ENCODE results near the gene COL6A1. TPM values are rescaled to one million over a fixed set of nuclear protein-coding genes. Genes with fewer than 3 reads are reported as not detected.

Gene COL6A1
- total RNA-seq, 1 experiment from 2014 or later = 87.5 TPM

DNA sequence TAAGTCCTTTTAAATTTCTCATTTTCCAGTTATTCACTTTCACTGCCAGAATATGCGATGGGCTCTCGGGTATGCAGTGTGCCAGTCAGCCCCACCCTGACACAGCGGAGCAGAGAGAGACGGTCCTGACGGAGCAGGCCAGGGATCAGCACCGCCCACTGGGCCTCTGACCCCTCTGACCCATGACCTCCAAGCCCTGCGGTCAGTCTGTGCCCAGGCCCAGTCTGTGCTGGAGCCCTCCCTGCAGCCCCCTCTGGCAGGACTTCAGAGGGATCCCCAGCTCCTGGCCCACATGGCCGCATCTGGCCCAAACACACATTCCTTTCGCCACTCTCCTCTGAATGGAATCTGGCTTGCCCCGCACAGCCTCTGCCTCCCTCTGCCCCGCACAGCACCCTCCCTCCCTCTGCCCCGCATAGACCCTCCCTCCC is 72.9 kb downstream of the COL6A1 start:
- intact Hi-C loops (cut with micrococcal nuclease) = no loop called here
- POLR2A ChIA-PET = no interaction called here
- Histone ChIP-seq H3K9me2 (ENCODE audit: insufficient read depth) (no peaks in the 10 kb centered on the region), H3K4me3 (replicated peaks in 1 of 2; ENCODE audit: low read depth in 1 of 2, low read length in 2 of 2) (no peak overlapping the region), H3K27ac (ENCODE audit: low read depth, low read length) (no peak overlapping the region), H3K36me3 (ENCODE audit: control insufficient read depth in 1 of 2, insufficient read depth in 2 of 2, low read length in 2 of 2) (no peaks in the 10 kb centered on the region), H3K9me3 (ENCODE audit: control insufficient read depth in 1 of 2, insufficient read depth in 1 of 2, low read depth in 1 of 2, low read length in 2 of 2) (no peaks in the 10 kb centered on the region; a peak in 1 of 4 replicates), H3K4me1 (ENCODE audit: control insufficient read depth in 1 of 2, insufficient read depth in 2 of 2, low read length in 2 of 2) (peaks cover 0 to 17% of the 10 kb centered on the region in 2 experiments; a peak in 2 of 4 replicates), H3K27me3 (ENCODE audit: insufficient read depth, low read length) (no peaks in the 10 kb centered on the region; the same call in 1 of the 2 replicates), H2AFZ (ENCODE audit: low read depth, low read length, poor library complexity, severe bottlenecking) (no peak overlapping the region), H3K4me2 (ENCODE audit: low read length) (no peak overlapping the region), H4K20me1 (ENCODE audit: insufficient read depth) (no peaks in the 10 kb centered on the region), H3K79me2 (ENCODE audit: insufficient read depth, low read length) (no peaks in the 10 kb centered on the region), H3K9ac (ENCODE audit: low read length) (no peak overlapping the region)
- peak; percentile 43 for ATAC-seq
- no peak for DNase-seq (ENCODE audit: low read depth, low spot score)
- CTCF ChIA-PET = no interaction called here
- TF ChIP-seq REST (IDR thresholded peaks at IDR 0.05; ENCODE audit: low read depth) (no peak), ATF3 (IDR thresholded peaks at IDR 0.05) (no peak), YY1 (IDR thresholded peaks at IDR 0.05; ENCODE audit: extremely low read depth, insufficient replicate concordance, low read depth, low read length) (no peak), EGR1 (IDR thresholded peaks at IDR 0.05; ENCODE audit: low read depth) (no peak), SRF (IDR thresholded peaks at IDR 0.05; ENCODE audit: low read depth) (no peak), SIN3A (IDR thresholded peaks at IDR 0.05; ENCODE audit: low read depth) (no peak), ZNF274 (IDR thresholded peaks at IDR 0.05; ENCODE audit: low read depth, low read length) (no peak), CBX3 (IDR thresholded peaks at IDR 0.05; ENCODE audit: low read depth) (no peak), RAD21 (IDR thresholded peaks at IDR 0.05; ENCODE audit: low read depth) (no peak)
- TF ChIP-seq, protein P1, sequence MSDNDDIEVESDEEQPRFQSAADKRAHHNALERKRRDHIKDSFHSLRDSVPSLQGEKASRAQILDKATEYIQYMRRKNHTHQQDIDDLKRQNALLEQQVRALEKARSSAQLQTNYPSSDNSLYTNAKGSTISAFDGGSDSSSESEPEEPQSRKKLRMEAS (IDR thresholded peaks at IDR 0.05) = no peak
- TF ChIP-seq, protein P2, sequence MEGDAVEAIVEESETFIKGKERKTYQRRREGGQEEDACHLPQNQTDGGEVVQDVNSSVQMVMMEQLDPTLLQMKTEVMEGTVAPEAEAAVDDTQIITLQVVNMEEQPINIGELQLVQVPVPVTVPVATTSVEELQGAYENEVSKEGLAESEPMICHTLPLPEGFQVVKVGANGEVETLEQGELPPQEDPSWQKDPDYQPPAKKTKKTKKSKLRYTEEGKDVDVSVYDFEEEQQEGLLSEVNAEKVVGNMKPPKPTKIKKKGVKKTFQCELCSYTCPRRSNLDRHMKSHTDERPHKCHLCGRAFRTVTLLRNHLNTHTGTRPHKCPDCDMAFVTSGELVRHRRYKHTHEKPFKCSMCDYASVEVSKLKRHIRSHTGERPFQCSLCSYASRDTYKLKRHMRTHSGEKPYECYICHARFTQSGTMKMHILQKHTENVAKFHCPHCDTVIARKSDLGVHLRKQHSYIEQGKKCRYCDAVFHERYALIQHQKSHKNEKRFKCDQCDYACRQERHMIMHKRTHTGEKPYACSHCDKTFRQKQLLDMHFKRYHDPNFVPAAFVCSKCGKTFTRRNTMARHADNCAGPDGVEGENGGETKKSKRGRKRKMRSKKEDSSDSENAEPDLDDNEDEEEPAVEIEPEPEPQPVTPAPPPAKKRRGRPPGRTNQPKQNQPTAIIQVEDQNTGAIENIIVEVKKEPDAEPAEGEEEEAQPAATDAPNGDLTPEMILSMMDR (IDR thresholded peaks at IDR 0.05 in 2 of 3, conservative IDR thresholded peaks at IDR 0.05 in 1 of 3; ENCODE audit: borderline replicate concordance in 1 of 3, insufficient read depth in 1 of 3, low read depth in 2 of 3, low read length in 2 of 3) = no peak
- RAD21 ChIA-PET (ENCODE audit: low non-redundant PET in 1 of 2, low total read pairs in 2 of 2, uncharacterized antibody in 2 of 2, unreplicated experiment in 2 of 2) = no interaction called here
- BruUV-seq (replicated peaks) = no TSS peak

Other genes starting within 250 kb of the COL6A1 start
- 87.0 TPM for gene COL6A2, start 116.3 kb downstream of the COL6A1 start, total RNA-seq (2021; ENCODE audit: unreplicated experiment)
- gene FTCD, start 173.8 kb downstream of the COL6A1 start, total RNA-seq (2021; ENCODE audit: unreplicated experiment) = 2.5 TPM
- 1.3 TPM for gene SPATC1L, start 202.7 kb downstream of the COL6A1 start, total RNA-seq (2021; ENCODE audit: unreplicated experiment)
- gene LSS, start 247.0 kb downstream of the COL6A1 start, total RNA-seq (2021; ENCODE audit: unreplicated experiment) = 44.7 TPM